Fibroblast of the aortic adventitia (primary cell): ENCODE measurements around the gene GLB1L. TPM values are rescaled to one million over a fixed set of nuclear protein-coding genes. Genes with fewer than 3 reads are reported as not detected.
"Not testable (repeated sequence)": the region's sequence is repeated elsewhere in the genome, so short reads cannot be mapped to it uniquely, and the experiment has no call there.

Experiments
- DNase-seq: peaks from one replicate; pipeline ENCODE4 v3.0.0-alpha.2; 2010; ENCODE audit warnings: low read depth
- H3K4me3 ChIP-seq: 2 replicates; pipeline ENCODE4 v1.5.1; 2011; ENCODE audit warnings: low read depth, mild to moderate bottlenecking, control low read depth, low read length, moderate library complexity
- total RNA-seq: library from RNA; depleted of rRNA; stranded (reverse); fragments of >200 nt; gene quantifications from 2 replicates; pipeline ENCODE4 v1.2.3, GENCODE V29; 2012; ENCODE audit warnings: low replicate concordance
- TF ChIP-seq, protein P1 (sequence below): IDR thresholded peaks from 2 replicates; pipeline ENCODE4 v1.5.1; 2011; ENCODE audit warnings: mild to moderate bottlenecking, low read length, control low read depth, inconsistent platforms; ENCODE audit not compliant: insufficient read depth

Gene GLB1L
- total RNA-seq, 1 donor = 10.5 TPM

DNA sequence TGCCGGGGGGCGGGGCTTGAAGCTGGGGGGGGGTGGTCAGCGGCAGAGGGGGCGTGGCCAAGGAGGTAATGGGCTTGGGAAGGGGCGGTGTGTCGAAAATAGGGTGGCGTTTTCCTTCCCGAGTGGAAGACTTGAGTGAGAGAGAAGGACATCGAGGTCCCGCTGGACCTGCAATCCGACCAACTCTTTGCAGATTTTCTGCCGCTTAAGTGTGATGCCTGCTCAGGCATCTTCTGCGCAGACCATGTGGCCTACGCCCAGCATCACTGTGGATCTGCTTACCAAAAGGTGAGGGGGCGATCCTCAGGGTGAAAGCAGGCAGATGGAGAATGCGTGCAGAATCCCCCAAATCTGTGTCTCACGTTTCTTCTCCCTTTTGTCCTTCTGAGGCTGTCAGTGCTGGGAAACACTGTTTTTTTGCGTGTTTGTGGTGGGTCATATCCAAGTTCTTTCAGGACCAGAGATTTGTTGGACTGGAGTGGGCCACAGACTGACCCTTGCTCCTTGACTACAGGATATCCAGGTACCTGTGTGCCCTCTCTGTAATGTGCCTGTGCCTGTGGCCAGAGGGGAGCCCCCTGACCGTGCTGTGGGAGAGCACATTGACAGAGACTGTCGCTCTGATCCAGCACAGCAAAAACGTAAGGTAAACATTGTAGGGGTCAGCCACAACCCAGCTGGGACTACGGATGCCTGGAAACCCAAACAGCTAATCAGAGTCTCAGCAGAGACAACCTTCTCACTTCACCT, 37.9 kb downstream of the GLB1L start:
- TF ChIP-seq, protein P1, sequence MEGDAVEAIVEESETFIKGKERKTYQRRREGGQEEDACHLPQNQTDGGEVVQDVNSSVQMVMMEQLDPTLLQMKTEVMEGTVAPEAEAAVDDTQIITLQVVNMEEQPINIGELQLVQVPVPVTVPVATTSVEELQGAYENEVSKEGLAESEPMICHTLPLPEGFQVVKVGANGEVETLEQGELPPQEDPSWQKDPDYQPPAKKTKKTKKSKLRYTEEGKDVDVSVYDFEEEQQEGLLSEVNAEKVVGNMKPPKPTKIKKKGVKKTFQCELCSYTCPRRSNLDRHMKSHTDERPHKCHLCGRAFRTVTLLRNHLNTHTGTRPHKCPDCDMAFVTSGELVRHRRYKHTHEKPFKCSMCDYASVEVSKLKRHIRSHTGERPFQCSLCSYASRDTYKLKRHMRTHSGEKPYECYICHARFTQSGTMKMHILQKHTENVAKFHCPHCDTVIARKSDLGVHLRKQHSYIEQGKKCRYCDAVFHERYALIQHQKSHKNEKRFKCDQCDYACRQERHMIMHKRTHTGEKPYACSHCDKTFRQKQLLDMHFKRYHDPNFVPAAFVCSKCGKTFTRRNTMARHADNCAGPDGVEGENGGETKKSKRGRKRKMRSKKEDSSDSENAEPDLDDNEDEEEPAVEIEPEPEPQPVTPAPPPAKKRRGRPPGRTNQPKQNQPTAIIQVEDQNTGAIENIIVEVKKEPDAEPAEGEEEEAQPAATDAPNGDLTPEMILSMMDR = no peak
- H3K4me3 ChIP-seq = peak overlapping the region; percentile 86
- no peak for DNase-seq

GRCh38 chr2:219206328-219207133, 38.7 kb downstream of the GLB1L start, which contains the start of gene ZFAND2B:
Gene ZFAND2B (plus strand): TSS chr2:219206782. CDS start chr2:219206988, 206 bp downstream.
- peak within 1 kb of the TSS; percentile 87 for H3K4me3 ChIP-seq
- DNase-seq = peak; percentile 86
- TF ChIP-seq, protein P1 = peak; percentile 23

DNA sequence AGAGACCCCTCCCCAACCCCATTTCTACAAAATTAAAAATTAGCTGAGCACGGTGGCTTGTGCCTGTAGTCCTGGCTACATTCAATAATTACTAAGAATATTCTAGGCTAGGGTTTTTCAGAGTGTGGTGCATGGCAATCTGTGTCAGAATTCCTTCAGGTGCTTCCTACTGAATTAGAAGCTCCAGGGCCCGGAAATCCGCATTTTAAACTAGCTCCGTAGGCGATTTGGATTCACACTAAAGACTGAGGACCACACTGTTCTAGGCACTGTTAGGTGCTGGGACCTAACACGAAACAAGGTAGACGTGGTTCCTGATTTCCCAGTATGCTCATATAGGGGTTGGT, 39.3 kb downstream of the GLB1L start:
- TF ChIP-seq, protein P1 = no peak
- H3K4me3 ChIP-seq = peak overlapping the region; percentile 87
- no peak for DNase-seq

- TF ChIP-seq, protein P1 = no peak
- DNase-seq = no peak
- no peak overlapping the region for H3K4me3 ChIP-seq
These were observed 40.1 kb downstream of the GLB1L start for GRCh38 chr2:219205165-219205538.

GRCh38 chr2:219204425-219205164, 40.6 kb downstream of the GLB1L start:
- H3K4me3 ChIP-seq = no peak overlapping the region
- TF ChIP-seq, protein P1 = no peak
- DNase-seq = no peak

- H3K4me3 ChIP-seq, DNase-seq: not testable (repeated sequence)
These were observed 43.9 kb downstream of the GLB1L start for GRCh38 chr2:219201331-219201730.

DNA sequence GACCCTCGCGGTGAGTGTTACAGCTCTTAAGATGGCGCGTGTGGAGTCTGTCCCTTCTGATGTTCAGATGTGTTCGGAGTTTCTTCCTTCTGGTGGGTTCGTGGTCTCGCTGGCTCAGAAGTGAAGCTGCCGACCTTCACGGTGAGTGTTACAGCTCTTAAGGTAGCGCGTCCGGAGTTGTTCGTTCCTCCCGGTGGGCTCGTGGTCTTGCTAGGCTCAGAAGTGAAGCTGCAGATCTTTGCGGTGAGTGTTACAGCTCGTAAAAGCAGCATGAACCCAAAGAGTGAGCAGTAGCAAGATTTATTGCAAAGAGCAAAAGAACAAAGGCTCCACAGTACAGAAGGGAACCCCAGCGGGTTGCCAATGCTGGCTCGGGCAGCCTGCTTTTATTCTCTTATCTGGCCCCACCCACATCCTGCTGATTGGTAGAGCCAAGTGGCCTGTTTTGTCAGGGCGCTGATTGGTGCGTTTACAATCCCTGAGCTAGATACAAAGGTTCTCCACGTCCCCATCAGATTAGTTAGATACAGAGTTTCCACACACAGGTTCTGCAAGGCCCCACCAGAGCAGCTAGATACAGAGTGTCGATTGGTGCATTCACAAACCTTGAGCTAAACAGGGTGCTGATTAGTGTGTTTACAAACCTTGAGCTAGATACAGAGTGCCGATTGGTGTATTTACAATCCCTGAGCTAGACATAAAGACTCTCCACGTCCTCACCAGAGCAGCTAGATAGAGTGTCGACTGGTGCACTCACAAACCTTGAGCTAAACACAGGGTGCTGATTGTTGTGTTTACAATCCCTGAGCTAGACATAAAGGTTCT, 44.5 kb downstream of the GLB1L start:
- not testable (repeated sequence) for DNase-seq, H3K4me3 ChIP-seq
